HFFc6 (cell line): ENCODE data around the gene TMEM35B. TPM values are rescaled to one million over a fixed set of nuclear protein-coding genes. Genes with fewer than 3 reads are reported as not detected.

ENCODE experiments used
- DNase-seq: peaks from one replicate; pipeline ENCODE4 v3.0.0-alpha.2; 2018
- H3K27ac Mint-ChIP-seq: 2 replicates; pipeline ENCODE4 v1.8.0; 2020; ENCODE audit warnings: mild to moderate bottlenecking, mixed read lengths
- H3K27me3 Mint-ChIP-seq: 2 replicates; pipeline ENCODE4 v1.8.0; 2021; ENCODE audit warnings: mild to moderate bottlenecking, moderate library complexity, mixed read lengths; ENCODE audit not compliant: insufficient read depth
- H3K36me3 Mint-ChIP-seq: 2 replicates; pipeline ENCODE4 v1.8.0; 2021; ENCODE audit warnings: low read depth, mixed read lengths
- H3K4me1 Mint-ChIP-seq: 2 replicates; pipeline ENCODE4 v1.8.0; 2020; ENCODE audit warnings: low read depth, mixed read lengths
- H3K4me3 Mint-ChIP-seq: 2 replicates; pipeline ENCODE4 v1.8.0; 2020; ENCODE audit warnings: mild to moderate bottlenecking, moderate library complexity, mixed read lengths
- H3K9me3 Mint-ChIP-seq: 2 replicates; pipeline ENCODE4 v1.8.0; 2020; ENCODE audit warnings: mild to moderate bottlenecking, mixed read lengths
- CTCF ChIP-seq: fragments of 200-600 bp; sonication (generic); IDR thresholded peaks from 2 replicates; pipeline ENCODE4 v1.5.0; 2021; ENCODE audit warnings: antibody characterized with exemption, mild to moderate bottlenecking
- long read RNA-seq: library from polyadenylated mRNA; unstranded; transcript quantifications from one replicate; pipeline ENCODE4 v2.0.0, GENCODE V29; 2019
- total RNA-seq, 6 experiments: library from RNA; stranded (reverse); fragmentation: NEBNext Ultra II Directional; extraction: Animal tissue kit (Norgen Biotek cat#: 25700); gene quantifications; 2 replicates in 1 of 6; 3 replicates in 5 of 6; pipeline ENCODE4 v1.2.3, GENCODE V29; 2021

Gene TMEM35B
- 10 to 100 TPM; 20.3 to 27.7 (median 20.8) TPM for total RNA-seq
- long read RNA-seq, transcript TMEM35B-201 (3 exons, 922 nt), result major isoform, 43 of 44 reads
- long read RNA-seq, partial matches to known transcripts, result 1 of 44 reads
- long read RNA-seq, other reads (novel, unspliced or antisense), result 0 of 44 reads

GRCh38 chr1:34984793-34985608 is at the start of gene TMEM35B:
Gene TMEM35B, minus strand, starts transcription at chr1:34985347. Its CDS starts 42 bp downstream, at chr1:34985305.
- Mint-ChIP-seq H3K36me3 (peaks cover 5% of the 10 kb centered on the region), H3K9me3 (no peaks in the 10 kb centered on the region), H3K4me1 (peaks cover 47% of the 10 kb centered on the region), H3K27ac (peak within 1 kb of the TSS; percentile 98), H3K4me3 (peak within 1 kb of the TSS; percentile 98), H3K27me3 (no peaks in the 10 kb centered on the region; the same call in 1 of the 2 replicates)
- DNase-seq, result peak; percentile 39
- TF ChIP-seq CTCF, result peak; percentile 54

- Mint-ChIP-seq H3K27ac (no peak overlapping the region), H3K9me3 (peaks cover 13% of the 10 kb centered on the region), H3K27me3 (no peaks in the 10 kb centered on the region; the same call in 1 of the 2 replicates), H3K4me3 (no peak overlapping the region), H3K36me3 (peaks cover 21% of the 10 kb centered on the region), H3K4me1 (peaks cover 31% of the 10 kb centered on the region)
- no peak for DNase-seq
- no peak for TF ChIP-seq CTCF
Observed at GRCh38 chr1:35033346-35033745, 48.2 kb upstream of the TMEM35B start.

- Mint-ChIP-seq H3K36me3 (peaks cover 26% of the 10 kb centered on the region), H3K9me3 (peaks cover 13% of the 10 kb centered on the region), H3K27ac (no peak overlapping the region), H3K4me3 (peak overlapping the region; percentile 95), H3K4me1 (peaks cover 23% of the 10 kb centered on the region), H3K27me3 (no peaks in the 10 kb centered on the region; the same call in 1 of the 2 replicates)
- no peak for DNase-seq
- no peak for TF ChIP-seq CTCF
Observed at GRCh38 chr1:35032384-35032739, 47.2 kb upstream of the TMEM35B start.

GRCh38 chr1:35030756-35031446 is 45.8 kb upstream of the TMEM35B start:
- Mint-ChIP-seq H3K4me1 (peaks cover 25% of the 10 kb centered on the region), H3K4me3 (peak overlapping the region; percentile 95), H3K36me3 (peaks cover 35% of the 10 kb centered on the region), H3K27ac (peak overlapping the region; percentile 97), H3K27me3 (no peaks in the 10 kb centered on the region), H3K9me3 (peaks cover 13% of the 10 kb centered on the region)
- peak; percentile 7 for DNase-seq
- TF ChIP-seq CTCF, result no peak

- H3K36me3 Mint-ChIP-seq, result peaks cover 35% of the 10 kb centered on the region
- H3K4me3 Mint-ChIP-seq, result peak overlapping the region; percentile 95
- H3K27me3 Mint-ChIP-seq, result no peaks in the 10 kb centered on the region
- TF ChIP-seq CTCF, result no peak
- DNase-seq, result no peak
- peaks cover 13% of the 10 kb centered on the region for H3K9me3 Mint-ChIP-seq
- peaks cover 31% of the 10 kb centered on the region for H3K4me1 Mint-ChIP-seq
- peak overlapping the region; percentile 97 for H3K27ac Mint-ChIP-seq
Observed at GRCh38 chr1:35030338-35030737, 45.2 kb upstream of the TMEM35B start.
